Epithelial cell of proximal tubule (primary cell): ENCODE measurements around the gene CCDC137. TPM values are rescaled to one million over a fixed set of nuclear protein-coding genes. Genes with fewer than 3 reads are reported as not detected.

ENCODE experiments used
- DNase-seq: peaks from one replicate; pipeline ENCODE4 v3.0.0-alpha.2; 2011; ENCODE audit warnings: low read depth
- H3K4me3 ChIP-seq: 2 replicates; pipeline ENCODE4 v1.5.1; 2011; ENCODE audit warnings: low read depth, mild to moderate bottlenecking, low read length
- total RNA-seq: library from RNA; depleted of rRNA; stranded (reverse); fragments of >200 nt; gene quantifications from 2 replicates; pipeline ENCODE4 v1.2.3, GENCODE V29; 2015
- TF ChIP-seq, protein P1 (sequence below): conservative IDR thresholded peaks from 2 replicates; pipeline ENCODE4 v1.5.1; 2012; ENCODE audit warnings: low read depth, mild to moderate bottlenecking, low read length

Gene CCDC137
- total RNA-seq, 1 donor from 2014 or later: 32.7 TPM

DNA sequence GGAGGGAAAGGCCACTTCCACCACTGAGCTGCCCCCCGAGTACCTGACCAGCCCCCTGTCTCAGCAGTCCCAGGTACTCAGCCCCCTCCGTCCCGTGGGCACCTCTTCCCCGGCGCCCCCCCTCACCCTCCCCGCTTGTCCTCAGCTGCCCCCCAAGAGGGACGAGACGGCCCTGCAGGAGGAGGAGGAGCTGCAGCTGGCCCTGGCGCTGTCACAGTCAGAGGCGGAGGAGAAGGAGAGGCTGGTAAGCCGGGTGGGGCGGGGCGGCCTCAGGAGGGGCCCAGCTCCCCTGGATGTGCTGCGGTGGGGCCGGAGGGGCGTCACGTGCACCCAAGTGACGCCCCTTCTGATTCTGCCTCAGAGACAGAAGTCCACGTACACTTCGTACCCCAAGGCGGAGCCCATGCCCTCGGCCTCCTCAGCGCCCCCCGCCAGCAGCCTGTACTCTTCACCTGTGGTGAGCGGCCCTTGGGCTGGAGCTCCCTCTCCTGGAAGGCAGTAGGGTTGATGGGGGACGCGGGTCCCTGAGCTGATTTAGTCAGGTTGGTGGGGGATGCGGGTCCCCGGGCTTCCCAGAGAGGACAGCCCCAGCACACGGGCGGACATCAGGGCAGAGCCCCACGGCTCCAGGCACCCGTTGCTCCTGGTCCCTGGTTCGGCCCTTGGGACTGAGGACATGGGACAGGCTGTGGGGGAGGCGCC, 27.1 kb downstream of the CCDC137 start:
- TF ChIP-seq, protein P1, sequence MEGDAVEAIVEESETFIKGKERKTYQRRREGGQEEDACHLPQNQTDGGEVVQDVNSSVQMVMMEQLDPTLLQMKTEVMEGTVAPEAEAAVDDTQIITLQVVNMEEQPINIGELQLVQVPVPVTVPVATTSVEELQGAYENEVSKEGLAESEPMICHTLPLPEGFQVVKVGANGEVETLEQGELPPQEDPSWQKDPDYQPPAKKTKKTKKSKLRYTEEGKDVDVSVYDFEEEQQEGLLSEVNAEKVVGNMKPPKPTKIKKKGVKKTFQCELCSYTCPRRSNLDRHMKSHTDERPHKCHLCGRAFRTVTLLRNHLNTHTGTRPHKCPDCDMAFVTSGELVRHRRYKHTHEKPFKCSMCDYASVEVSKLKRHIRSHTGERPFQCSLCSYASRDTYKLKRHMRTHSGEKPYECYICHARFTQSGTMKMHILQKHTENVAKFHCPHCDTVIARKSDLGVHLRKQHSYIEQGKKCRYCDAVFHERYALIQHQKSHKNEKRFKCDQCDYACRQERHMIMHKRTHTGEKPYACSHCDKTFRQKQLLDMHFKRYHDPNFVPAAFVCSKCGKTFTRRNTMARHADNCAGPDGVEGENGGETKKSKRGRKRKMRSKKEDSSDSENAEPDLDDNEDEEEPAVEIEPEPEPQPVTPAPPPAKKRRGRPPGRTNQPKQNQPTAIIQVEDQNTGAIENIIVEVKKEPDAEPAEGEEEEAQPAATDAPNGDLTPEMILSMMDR: no peak
- DNase-seq: no peak
- H3K4me3 ChIP-seq: no peak overlapping the region

DNA sequence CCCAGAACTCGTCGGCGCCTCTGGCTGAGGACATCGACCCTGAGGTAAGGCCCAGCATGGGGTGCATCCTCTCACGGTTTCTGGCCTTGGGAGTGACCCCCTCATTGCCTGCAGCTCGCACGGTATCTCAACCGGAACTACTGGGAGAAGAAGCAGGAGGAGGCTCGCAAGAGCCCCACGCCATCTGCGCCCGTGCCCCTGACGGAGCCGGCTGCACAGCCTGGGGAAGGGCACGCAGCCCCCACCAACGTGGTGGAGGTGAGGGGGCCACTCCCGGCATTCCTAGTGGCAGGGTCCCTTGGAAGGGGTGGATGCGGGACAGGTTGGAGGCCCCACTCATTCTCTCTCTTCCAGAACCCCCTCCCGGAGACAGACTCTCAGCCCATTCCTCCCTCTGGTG, 28.3 kb downstream of the CCDC137 start:
- no peak overlapping the region for H3K4me3 ChIP-seq
- TF ChIP-seq, protein P1: no peak
- DNase-seq: no peak

DNA sequence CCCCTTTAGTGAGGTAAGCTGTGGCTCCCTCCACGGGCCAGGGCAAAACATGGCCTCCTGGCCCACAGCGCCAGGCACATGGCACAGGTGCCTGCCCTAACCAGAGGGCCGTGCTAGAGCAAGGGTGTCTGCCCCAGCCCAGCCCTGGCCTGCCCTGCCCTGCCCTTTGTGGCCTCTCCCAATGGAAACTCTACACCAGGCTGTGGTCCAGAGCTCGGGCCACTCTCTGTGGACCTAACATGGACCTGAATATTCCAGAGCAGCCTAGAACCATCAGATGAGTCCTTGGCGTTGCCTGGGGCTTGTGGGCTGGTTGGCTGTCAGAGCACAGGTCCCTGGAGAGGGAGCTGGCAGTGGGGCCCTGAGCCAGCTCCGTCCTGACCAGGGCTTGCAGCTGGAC, 28.7 kb downstream of the CCDC137 start:
- DNase-seq: no peak
- TF ChIP-seq, protein P1: no peak
- no peak overlapping the region for H3K4me3 ChIP-seq

DNA sequence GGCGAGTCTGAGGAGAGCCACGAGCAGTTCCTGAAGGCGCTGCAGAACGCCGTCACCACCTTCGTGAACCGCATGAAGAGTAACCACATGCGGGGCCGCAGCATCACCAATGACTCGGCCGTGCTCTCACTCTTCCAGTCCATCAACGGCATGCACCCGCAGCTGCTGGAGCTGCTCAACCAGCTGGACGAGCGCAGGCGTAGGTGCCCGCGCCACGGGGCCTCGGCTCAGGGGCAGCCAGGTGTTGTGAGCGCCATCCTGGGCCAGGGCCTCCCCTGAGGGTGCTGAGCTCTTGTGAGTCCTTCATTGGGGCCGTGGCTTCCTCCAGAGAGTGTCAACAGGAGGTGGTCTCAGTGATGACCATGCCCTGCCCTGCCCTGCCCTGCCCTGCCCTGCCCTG, 29.3 kb downstream of the CCDC137 start:
- H3K4me3 ChIP-seq: no peak overlapping the region
- TF ChIP-seq, protein P1: no peak
- no peak for DNase-seq

DNA sequence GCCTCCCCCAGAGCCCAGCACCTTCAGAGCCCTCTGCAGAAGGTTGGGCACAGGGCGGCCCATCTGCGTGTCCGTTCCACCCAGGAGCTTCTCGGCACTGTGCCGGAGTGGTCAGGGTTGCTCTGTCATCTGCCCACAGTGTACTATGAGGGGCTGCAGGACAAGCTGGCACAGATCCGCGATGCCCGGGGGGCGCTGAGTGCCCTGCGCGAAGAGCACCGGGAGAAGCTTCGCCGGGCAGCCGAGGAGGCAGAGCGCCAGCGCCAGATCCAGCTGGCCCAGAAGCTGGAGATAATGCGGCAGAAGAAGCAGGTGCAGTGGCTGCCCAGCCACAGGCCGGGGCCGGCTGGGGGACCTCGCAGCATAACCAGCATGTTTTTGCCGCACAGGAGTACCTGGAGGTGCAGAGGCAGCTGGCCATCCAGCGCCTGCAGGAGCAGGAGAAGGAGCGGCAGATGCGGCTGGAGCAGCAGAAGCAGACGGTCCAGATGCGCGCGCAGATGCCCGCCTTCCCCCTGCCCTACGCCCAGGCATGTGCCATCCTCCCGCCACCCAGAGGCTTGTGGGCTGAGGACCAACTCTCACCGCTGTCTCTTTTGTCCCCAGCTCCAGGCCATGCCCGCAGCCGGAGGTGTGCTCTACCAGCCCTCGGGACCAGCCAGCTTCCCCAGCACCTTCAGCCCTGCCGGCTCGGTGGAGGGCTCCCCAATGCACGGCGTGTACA, 29.8 kb downstream of the CCDC137 start:
- no peak for DNase-seq
- TF ChIP-seq, protein P1: no peak
- H3K4me3 ChIP-seq: no peak overlapping the region

DNA sequence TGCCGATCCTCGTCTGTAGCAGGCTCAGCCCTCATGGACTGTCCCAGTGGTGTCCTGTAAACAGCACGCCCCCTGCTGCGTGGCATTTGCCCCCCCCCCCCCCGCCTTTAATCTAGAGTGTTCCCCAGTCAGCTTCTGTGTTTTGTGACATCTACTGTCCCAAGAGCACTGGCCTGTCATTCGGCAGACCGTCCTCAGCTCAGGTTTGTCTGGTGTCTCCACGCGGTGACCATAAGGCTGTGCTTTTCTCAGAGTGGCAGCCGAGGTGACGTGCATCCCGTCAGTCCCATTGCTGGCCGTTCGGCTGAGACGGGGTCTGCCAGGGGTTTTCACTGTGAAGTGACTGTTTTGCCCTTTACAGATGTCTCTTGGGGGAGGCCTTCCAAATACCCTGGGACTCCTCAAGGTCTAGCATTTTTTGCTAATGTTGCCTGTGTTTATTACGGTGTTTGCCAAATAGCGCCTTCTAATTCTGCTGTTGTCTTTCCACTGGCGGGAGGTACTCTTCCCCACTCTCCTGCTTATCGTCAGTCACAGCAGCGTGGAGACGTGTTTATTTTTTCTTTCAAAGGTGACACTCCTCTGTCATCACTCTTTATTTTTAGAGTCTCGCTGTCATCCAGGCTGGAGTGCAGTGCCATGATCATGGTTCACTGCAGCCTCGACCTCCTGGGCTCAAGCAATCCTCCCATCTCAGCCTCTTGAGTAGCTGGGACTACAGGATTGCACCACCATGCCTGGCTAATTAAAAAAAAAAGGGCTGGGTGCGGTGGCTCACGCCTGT, 30.9 kb downstream of the CCDC137 start:
- TF ChIP-seq, protein P1: no peak
- no peak for DNase-seq
- H3K4me3 ChIP-seq: no peak overlapping the region
